Astrocyte of the spinal cord (primary cell): ENCODE data around the gene CAMTA1.

Experiments used
- DNase-seq: peaks from one replicate; pipeline ENCODE4 v3.0.0; 2011; ENCODE audit warnings: low read depth, low spot score
- H3K4me3 ChIP-seq: 2 replicates; pipeline ENCODE4 v1.5.1; 2011; ENCODE audit warnings: low read depth, mild to moderate bottlenecking, low read length, moderate library complexity
- CTCF ChIP-seq: IDR thresholded peaks from 2 replicates; pipeline ENCODE4 v1.5.1; 2012; ENCODE audit warnings: low read depth, mild to moderate bottlenecking, low read length, inconsistent platforms
- in situ Hi-C: cut with HindIII; loops from 2 replicates; pipeline ENCODE4 v1.10.0; 2017; ENCODE audit warnings: low sequenced_read_pairs

The CAMTA1 gene

GRCh38 chr1:6935361-6935883 lies 150.2 kb downstream of the CAMTA1 start:
- no peak for DNase-seq
- no peak for TF ChIP-seq CTCF

GRCh38 chr1:6935911-6936690 lies 150.8 kb downstream of the CAMTA1 start:
- no peak overlapping the region for H3K4me3 ChIP-seq
- in situ Hi-C loops: no loop called here
- no peak for TF ChIP-seq CTCF
- no peak for DNase-seq

More at GRCh38 chr1:6935361-6935883, 150.2 kb downstream of the CAMTA1 start:
- no peak overlapping the region for H3K4me3 ChIP-seq
- in situ Hi-C loops: no loop called here

GRCh38 chr1:6937048-6937447 lies 151.8 kb downstream of the CAMTA1 start:
- DNase-seq: no peak
- no peak overlapping the region for H3K4me3 ChIP-seq
- in situ Hi-C loops: no loop called here
- no peak for TF ChIP-seq CTCF

- in situ Hi-C loops: no loop called here
- TF ChIP-seq CTCF: no peak
- DNase-seq: no peak
- no peak overlapping the region for H3K4me3 ChIP-seq
Observed at GRCh38 chr1:6939363-6939762, 154.1 kb downstream of the CAMTA1 start.

GRCh38 chr1:6941786-6942185 lies 156.5 kb downstream of the CAMTA1 start:
- no peak for DNase-seq
- H3K4me3 ChIP-seq: no peak overlapping the region
- in situ Hi-C loops: no loop called here
- TF ChIP-seq CTCF: no peak

- DNase-seq: no peak
Observed at GRCh38 chr1:6942990-6943389, 157.7 kb downstream of the CAMTA1 start.

More at GRCh38 chr1:6942990-6943389, 157.7 kb downstream of the CAMTA1 start:
- in situ Hi-C loops: no loop called here
- TF ChIP-seq CTCF: no peak
- no peak overlapping the region for H3K4me3 ChIP-seq
